ENCODE results near the gene FOXC2. TPM values are rescaled to one million over a fixed set of nuclear protein-coding genes. Genes with fewer than 3 reads are reported as not detected.
A peak's percentile ranks its signal among the peaks of the same experiment; 100 is the strongest.

Gene FOXC2
- total and polyA plus RNA-seq, 2 donors (not counting 3 experiments of a cell fraction or from before 2014, with no cell fraction given): 7.7 to 44.0 TPM

DNA sequence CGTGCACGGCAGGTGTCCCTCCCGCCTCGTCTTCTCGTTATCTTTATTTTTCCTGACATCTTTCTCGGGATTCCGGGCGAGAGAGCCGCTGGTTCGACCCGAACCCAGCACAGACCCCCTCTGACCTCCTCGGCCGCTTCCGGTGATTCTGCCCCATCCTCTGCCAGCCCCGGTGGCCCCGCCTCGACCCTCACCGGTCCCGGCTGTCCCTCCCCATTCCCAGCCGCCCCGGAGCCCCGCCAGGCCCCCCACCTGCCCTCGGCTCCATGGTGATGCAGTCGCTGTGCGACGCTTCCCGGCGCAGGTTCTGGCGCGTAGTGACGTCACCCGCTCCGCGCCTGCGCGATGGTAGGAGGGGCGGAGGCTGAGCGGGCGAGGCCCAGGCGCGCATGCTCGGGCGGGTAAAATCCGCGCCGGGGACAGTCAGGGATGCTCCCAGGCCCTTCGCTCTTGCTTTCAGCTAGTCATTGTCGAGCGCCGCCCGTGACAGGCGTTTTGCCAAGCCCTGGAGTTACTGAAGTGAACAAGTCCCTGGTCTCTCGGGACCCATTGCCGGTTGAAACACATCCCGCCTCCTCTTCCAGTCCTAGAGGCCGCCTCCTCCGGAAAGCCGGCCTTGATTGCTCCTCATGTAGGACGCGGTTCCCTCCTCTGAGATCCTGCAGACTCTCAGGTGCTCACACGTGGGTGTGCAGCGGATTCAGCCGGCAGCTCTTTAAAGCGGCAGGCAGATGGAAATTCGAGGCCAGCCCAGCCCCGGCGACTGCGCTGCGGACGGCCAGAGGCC is 11.5 kb upstream of the FOXC2 start, which contains the start of gene MTHFSD:
TSS of gene MTHFSD (minus strand) at position 319 of the 787 bp plus-strand sequence. CDS start at position 268, 51 bp downstream.
- Histone ChIP-seq H3K4me1 (ENCODE audit: control insufficient read depth, extremely low read depth, insufficient read depth, low read length) (peaks cover 12% of the 10 kb centered on the region), H3K27ac (ENCODE audit: insufficient read depth, low read depth, low read length) (peak within 1 kb of the TSS; percentile 94), H3K79me2 (ENCODE audit: control insufficient read depth, insufficient read depth, low read length) (peaks cover 12% of the 10 kb centered on the region), H3K36me3 (ENCODE audit: control insufficient read depth in 2 of 2, extremely low read depth in 1 of 2, insufficient read depth in 2 of 2, low read length in 2 of 2) (no peaks in the 10 kb centered on the region), H3K27me3 (ENCODE audit: control insufficient read depth in 2 of 2, insufficient read depth in 2 of 2, low read length in 2 of 2) (peaks cover 3 to 5% of the 10 kb centered on the region in 2 experiments), H3K4me3 (replicated peaks in 1 of 3; ENCODE audit: insufficient read depth in 1 of 3, low read depth in 1 of 3, low read length in 3 of 3) (peak within 1 kb of the TSS; percentile 62 to 97 (median 87)), H3K9me3 (replicated peaks; ENCODE audit: control insufficient read depth, insufficient read depth, low read length) (no peaks in the 10 kb centered on the region), H3K9me1 (replicated peaks; ENCODE audit: control insufficient read depth, extremely low read depth, insufficient read depth, low read length) (no peaks in the 10 kb centered on the region), H4K20me1 (replicated peaks; ENCODE audit: control insufficient read depth, extremely low read depth, insufficient read depth, low read length) (no peaks in the 10 kb centered on the region), H3K9ac (replicated peaks; ENCODE audit: extremely low read depth, insufficient read depth, low read length) (peak within 1 kb of the TSS; percentile 99), H2AFZ (ENCODE audit: low read depth, low read length) (peak within 1 kb of the TSS; percentile 99), H3K4me2 (ENCODE audit: insufficient read depth, low read length) (peak within 1 kb of the TSS; percentile 98)
- TF ChIP-seq POLR2A (IDR thresholded peaks at IDR 0.05; ENCODE audit: low read depth, low read length): peak; percentile 93
- TF ChIP-seq POLR2AphosphoS5 (IDR thresholded peaks at IDR 0.05; ENCODE audit: insufficient read depth, low read depth, low read length): peak; percentile 89
- TF ChIP-seq MYC (IDR thresholded peaks at IDR 0.05; ENCODE audit: low read depth, low read length): no peak
- no peak for TF ChIP-seq FOS (IDR thresholded peaks at IDR 0.05; ENCODE audit: borderline replicate concordance, insufficient read depth, low read length)
- TF ChIP-seq JUN (IDR thresholded peaks at IDR 0.05; ENCODE audit: borderline replicate concordance, insufficient read depth, insufficient read length, low read depth): peak; percentile 31
- TF ChIP-seq CTCF (IDR thresholded peaks at IDR 0.05; ENCODE audit: extremely low read depth in 1 of 2, insufficient read depth in 1 of 2, low read depth in 1 of 2, low read length in 2 of 2): no peak
- TF ChIP-seq, protein P1, sequence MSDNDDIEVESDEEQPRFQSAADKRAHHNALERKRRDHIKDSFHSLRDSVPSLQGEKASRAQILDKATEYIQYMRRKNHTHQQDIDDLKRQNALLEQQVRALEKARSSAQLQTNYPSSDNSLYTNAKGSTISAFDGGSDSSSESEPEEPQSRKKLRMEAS (IDR thresholded peaks at IDR 0.05; ENCODE audit: insufficient read depth, insufficient read length): no peak
- no peak for TF ChIP-seq EZH2 (IDR thresholded peaks at IDR 0.05; ENCODE audit: borderline replicate concordance, low read depth, low read length, severe bottlenecking)
- no peak for TF ChIP-seq GATA2 (IDR thresholded peaks at IDR 0.05; ENCODE audit: insufficient read depth, insufficient read length, low read depth, low read length)
- POLR2A ChIA-PET: no interaction called here
- intact Hi-C loops (cut with micrococcal nuclease): no loop called here
- TSS peak; percentile 95 for BruUV-seq (replicated peaks)
- dilution Hi-C loops (cut with MboI; ENCODE audit: extremely low pct_ligation_motif_present, low sequenced_read_pairs): no loop called here
- CTCF ChIA-PET: no interaction called here
- DNase-seq (ENCODE audit: low read depth, low spot score): peak; percentile 90
- peak; percentile 83 for FAIRE-seq

Measured in endothelial cell of umbilical vein (primary cell).